GM19043 (cell line): ENCODE measurements around the gene SIMC1.
A peak's percentile ranks its signal among the peaks of the same experiment; 100 is the strongest.
"Not testable (repeated sequence)": the region's sequence is repeated elsewhere in the genome, so short reads cannot be mapped to it uniquely, and the experiment has no call there.

ENCODE experiments used
- ATAC-seq: cut with Tn5 transposase; IDR thresholded peaks from one replicate; pipeline ENCODE4 v1.9.1; 2021; ENCODE audit warnings: low read depth; ENCODE audit not compliant: unreplicated experiment

SIMC1 gene

GRCh38 chr5:176214466-176215021 is 23.7 kb upstream of the SIMC1 start:
- ATAC-seq: not testable (repeated sequence)

- not testable (repeated sequence) for ATAC-seq
Observed at GRCh38 chr5:176216393-176216916, 21.8 kb upstream of the SIMC1 start.

- not testable (repeated sequence) for ATAC-seq
Observed at GRCh38 chr5:176217188-176217729, 21.0 kb upstream of the SIMC1 start.

- ATAC-seq: not testable (repeated sequence)
Observed at GRCh38 chr5:176217764-176218163, 20.5 kb upstream of the SIMC1 start.

- not testable (repeated sequence) for ATAC-seq
Observed at GRCh38 chr5:176222006-176222405, 16.2 kb upstream of the SIMC1 start.

- ATAC-seq: not testable (repeated sequence)
Observed at GRCh38 chr5:176228358-176228757, 9.9 kb upstream of the SIMC1 start.

- ATAC-seq: not testable (repeated sequence)
Observed at GRCh38 chr5:176233253-176233652, 5.0 kb upstream of the SIMC1 start.

GRCh38 chr5:176235155-176235554 is 3.1 kb upstream of the SIMC1 start:
- ATAC-seq: peak; percentile 41

- ATAC-seq: peak; percentile 38
Observed at GRCh38 chr5:176238645-176239283, 540 bp downstream of the SIMC1 start.

- not testable (repeated sequence) for ATAC-seq
Observed at GRCh38 chr5:176239304-176239703, 1.1 kb downstream of the SIMC1 start.

- ATAC-seq: not testable (repeated sequence)
Observed at GRCh38 chr5:176244318-176244717, 6.1 kb downstream of the SIMC1 start.

- not testable (repeated sequence) for ATAC-seq
Observed at GRCh38 chr5:176245074-176245473, 6.8 kb downstream of the SIMC1 start.

GRCh38 chr5:176245489-176245888 is 7.3 kb downstream of the SIMC1 start:
- ATAC-seq: not testable (repeated sequence)

- not testable (repeated sequence) for ATAC-seq
Observed at GRCh38 chr5:176250691-176251090, 12.5 kb downstream of the SIMC1 start.

- ATAC-seq: not testable (repeated sequence)
Observed at GRCh38 chr5:176252171-176252570, 13.9 kb downstream of the SIMC1 start.

GRCh38 chr5:176253370-176254065 is 15.3 kb downstream of the SIMC1 start:
- not testable (repeated sequence) for ATAC-seq

- ATAC-seq: not testable (repeated sequence)
Observed at GRCh38 chr5:176254066-176254393, 15.8 kb downstream of the SIMC1 start.

GRCh38 chr5:176257871-176258505 is 19.8 kb downstream of the SIMC1 start:
- ATAC-seq: not testable (repeated sequence)

GRCh38 chr5:176260682-176261081 is 22.5 kb downstream of the SIMC1 start:
- not testable (repeated sequence) for ATAC-seq

GRCh38 chr5:176266448-176266847 is 28.2 kb downstream of the SIMC1 start:
- ATAC-seq: not testable (repeated sequence)

GRCh38 chr5:176289018-176289417 is 50.8 kb downstream of the SIMC1 start:
- ATAC-seq: not testable (repeated sequence)
